HEK293 (cell line): ENCODE data around the gene TRPM2.

ENCODE experiments used
- GLIS2 ChIP-seq: fragments of 450-650 bp; formaldehyde crosslinking; IDR thresholded peaks from 2 replicates; pipeline ENCODE4 v1.5.1; 2016; ENCODE audit warnings: missing biosample characterization, missing genetic modification characterization
- HOXD13 ChIP-seq: sonication (generic); formaldehyde crosslinking; IDR thresholded peaks from 2 replicates; pipeline ENCODE4 v1.8.0; 2022; ENCODE audit warnings: missing genetic modification reagents, borderline replicate concordance
- KLF7 ChIP-seq: fragments of 450-650 bp; formaldehyde crosslinking; IDR thresholded peaks from 2 replicates; pipeline ENCODE4 v1.5.1; 2016; ENCODE audit warnings: missing biosample characterization, missing genetic modification characterization, borderline replicate concordance
- OVOL3 ChIP-seq: fragments of 450-650 bp; formaldehyde crosslinking; IDR thresholded peaks from 2 replicates; pipeline ENCODE4 v1.5.1; 2016; ENCODE audit warnings: missing biosample characterization, missing genetic modification characterization
- PRDM1 ChIP-seq: fragments of 450-650 bp; formaldehyde crosslinking; IDR thresholded peaks from 2 replicates; pipeline ENCODE4; 2016; ENCODE audit warnings: missing biosample characterization, missing genetic modification characterization
- SP2 ChIP-seq: fragments of 450-650 bp; formaldehyde crosslinking; IDR thresholded peaks from 2 replicates; pipeline ENCODE4 v1.5.1; 2016; ENCODE audit warnings: missing biosample characterization, missing genetic modification characterization
- SP7 ChIP-seq: fragments of 450-650 bp; formaldehyde crosslinking; IDR thresholded peaks from 2 replicates; pipeline ENCODE4 v1.5.1; 2016; ENCODE audit warnings: missing biosample characterization, missing genetic modification characterization
- ZBTB20 ChIP-seq: fragments of 450-650 bp; formaldehyde crosslinking; IDR thresholded peaks from 2 replicates; pipeline ENCODE4 v1.5.1; 2016; ENCODE audit warnings: missing biosample characterization, missing genetic modification characterization
- ZBTB21 ChIP-seq: fragments of 450-650 bp; formaldehyde crosslinking; IDR thresholded peaks from 2 replicates; pipeline ENCODE4 v1.5.1; 2017; ENCODE audit warnings: missing biosample characterization, missing genetic modification characterization
- ZBTB48 ChIP-seq: fragments of 450-650 bp; formaldehyde crosslinking; IDR thresholded peaks from 2 replicates; pipeline ENCODE4 v1.5.1; 2016; ENCODE audit warnings: missing biosample characterization, missing genetic modification characterization
- ZFP37 ChIP-seq: fragments of 450-650 bp; formaldehyde crosslinking; IDR thresholded peaks from 2 replicates; pipeline ENCODE4 v1.5.1; 2016; ENCODE audit warnings: missing biosample characterization, missing genetic modification characterization
- ZNF121 ChIP-seq: fragments of 450-650 bp; formaldehyde crosslinking; IDR thresholded peaks from 2 replicates; pipeline ENCODE4 v1.5.1; 2016; ENCODE audit warnings: missing biosample characterization, missing genetic modification characterization
- ZNF174 ChIP-seq: fragments of 450-650 bp; formaldehyde crosslinking; IDR thresholded peaks from 2 replicates; pipeline ENCODE4 v1.5.0; 2017; ENCODE audit warnings: missing biosample characterization, mild to moderate bottlenecking, missing genetic modification characterization
- ZNF2 ChIP-seq: fragments of 450-650 bp; formaldehyde crosslinking; IDR thresholded peaks from 2 replicates; pipeline ENCODE4 v1.5.1; 2016; ENCODE audit warnings: missing biosample characterization, missing genetic modification characterization
- ZNF214 ChIP-seq: fragments of 450-650 bp; formaldehyde crosslinking; IDR thresholded peaks from 2 replicates; pipeline ENCODE4 v1.5.1; 2017; ENCODE audit warnings: missing biosample characterization, mild to moderate bottlenecking, missing genetic modification characterization, borderline replicate concordance
- ZNF221 ChIP-seq: fragments of 450-650 bp; formaldehyde crosslinking; IDR thresholded peaks from 2 replicates; pipeline ENCODE4 v1.5.1; 2017; ENCODE audit warnings: missing biosample characterization, missing genetic modification characterization, borderline replicate concordance
- ZNF24 ChIP-seq: fragments of 450-650 bp; formaldehyde crosslinking; IDR thresholded peaks from 2 replicates; pipeline ENCODE4 v1.5.1; 2016; ENCODE audit warnings: missing biosample characterization, missing genetic modification characterization
- ZNF274 ChIP-seq, 2 experiments: fragments of 200-500 bp in 1 of 2; fragments of 450-650 bp in 1 of 2; sonication (Bioruptor generic) in 1 of 2; formaldehyde crosslinking in 1 of 2; IDR thresholded peaks; 2 replicates each; pipeline versions ENCODE4 v1.5.1 to v1.6.1; 2014 to 2016; ENCODE audit warnings: borderline replicate concordance in 1 of 2, inconsistent platforms in 1 of 2, low read length in 1 of 2, missing biosample characterization in 1 of 2, missing genetic modification characterization in 1 of 2
- ZNF423 ChIP-seq: fragments of 450-650 bp; formaldehyde crosslinking; IDR thresholded peaks from 2 replicates; pipeline ENCODE4 v1.5.1; 2016; ENCODE audit warnings: missing biosample characterization, missing genetic modification characterization
- ZNF433 ChIP-seq: fragments of 450-650 bp; formaldehyde crosslinking; IDR thresholded peaks from 2 replicates; pipeline ENCODE4 v1.5.1; 2016; ENCODE audit warnings: missing biosample characterization, missing genetic modification characterization, low read depth
- ZNF473 ChIP-seq: fragments of 450-650 bp; formaldehyde crosslinking; IDR thresholded peaks from 2 replicates; pipeline ENCODE4 v1.5.1; 2017; ENCODE audit warnings: missing biosample characterization, missing genetic modification characterization
- ZNF610 ChIP-seq: fragments of 450-650 bp; formaldehyde crosslinking; IDR thresholded peaks from 2 replicates; pipeline ENCODE4 v1.5.1; 2016; ENCODE audit warnings: missing biosample characterization, missing genetic modification characterization, borderline replicate concordance
- ZNF621 ChIP-seq: fragments of 450-650 bp; formaldehyde crosslinking; IDR thresholded peaks from 2 replicates; pipeline ENCODE4 v1.5.1; 2017; ENCODE audit warnings: missing biosample characterization, missing genetic modification characterization
- ZNF624 ChIP-seq: fragments of 450-650 bp; formaldehyde crosslinking; IDR thresholded peaks from 2 replicates; pipeline ENCODE4 v1.5.1; 2017; ENCODE audit warnings: missing biosample characterization, missing genetic modification characterization
- ZNF629 ChIP-seq: fragments of 450-650 bp; formaldehyde crosslinking; IDR thresholded peaks from 2 replicates; pipeline ENCODE4 v1.5.1; 2017; ENCODE audit warnings: missing biosample characterization, missing genetic modification characterization
- ZNF747 ChIP-seq: fragments of 450-650 bp; formaldehyde crosslinking; IDR thresholded peaks from 2 replicates; pipeline ENCODE4 v1.5.1; 2016; ENCODE audit warnings: missing biosample characterization, missing genetic modification characterization
- ZNF791 ChIP-seq: fragments of 450-650 bp; formaldehyde crosslinking; IDR thresholded peaks from 2 replicates; pipeline ENCODE4 v1.5.1; 2016; ENCODE audit warnings: missing biosample characterization, missing genetic modification characterization
- TF ChIP-seq, protein P1 (sequence below): fragments of 450-650 bp; formaldehyde crosslinking; IDR thresholded peaks from 2 replicates; pipeline ENCODE4 v1.5.1; 2016; ENCODE audit warnings: missing biosample characterization, missing genetic modification characterization
- TF ChIP-seq, protein P2 (sequence below): fragments of 450-650 bp; formaldehyde crosslinking; IDR thresholded peaks from 2 replicates; pipeline ENCODE4 v1.5.1; 2016; ENCODE audit warnings: missing biosample characterization, missing genetic modification characterization
- TF ChIP-seq, protein P3 (sequence below): fragments of 450-650 bp; formaldehyde crosslinking; IDR thresholded peaks from 2 replicates; pipeline ENCODE4 v1.5.1; 2016; ENCODE audit warnings: missing biosample characterization, missing genetic modification characterization
- TF ChIP-seq, protein P4 (sequence below): fragments of 450-650 bp; formaldehyde crosslinking; IDR thresholded peaks from 2 replicates; pipeline ENCODE4 v1.5.1; 2016; ENCODE audit warnings: missing biosample characterization, missing genetic modification characterization
- TF ChIP-seq, protein P5 (sequence below): fragments of 450-650 bp; formaldehyde crosslinking; IDR thresholded peaks from 2 replicates; pipeline ENCODE4 v1.5.1; 2017; ENCODE audit warnings: missing biosample characterization, missing genetic modification characterization

TRPM2 gene

DNA sequence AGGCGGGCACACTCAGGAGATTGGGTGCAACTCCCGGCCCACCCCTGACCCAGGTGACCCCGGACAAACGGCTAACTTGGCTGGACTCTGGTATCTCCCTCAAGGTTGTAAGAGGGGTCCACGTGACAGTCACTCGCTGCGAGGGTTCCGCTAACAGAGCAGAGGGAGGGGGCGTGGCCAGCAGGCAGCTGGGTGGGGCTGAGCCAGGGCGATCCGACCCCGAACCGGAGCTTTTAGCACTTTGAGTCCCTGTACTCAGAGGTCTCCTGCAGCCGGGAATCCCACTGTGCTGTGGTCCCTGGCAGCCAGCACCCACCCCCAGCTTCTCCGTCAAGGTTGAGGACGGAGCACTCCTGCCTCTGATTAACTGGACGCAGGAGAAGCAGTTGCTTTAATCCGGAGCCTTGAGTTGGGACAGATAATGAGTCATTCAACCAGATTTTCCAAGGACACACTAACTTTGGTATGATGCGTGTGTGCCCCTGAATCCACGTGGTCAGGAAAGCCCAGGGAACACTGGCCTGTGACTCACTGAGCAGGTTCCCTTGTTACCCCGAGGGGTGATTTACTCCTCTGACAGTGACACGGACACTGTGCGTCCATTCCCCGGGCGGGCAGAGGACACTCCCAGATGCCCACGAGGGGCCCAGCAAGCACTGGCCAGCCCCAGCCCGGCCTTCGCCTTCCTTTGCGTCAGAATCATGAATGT lies 16.8 kb downstream of the TRPM2 start (continued):
- TF ChIP-seq, protein P1, sequence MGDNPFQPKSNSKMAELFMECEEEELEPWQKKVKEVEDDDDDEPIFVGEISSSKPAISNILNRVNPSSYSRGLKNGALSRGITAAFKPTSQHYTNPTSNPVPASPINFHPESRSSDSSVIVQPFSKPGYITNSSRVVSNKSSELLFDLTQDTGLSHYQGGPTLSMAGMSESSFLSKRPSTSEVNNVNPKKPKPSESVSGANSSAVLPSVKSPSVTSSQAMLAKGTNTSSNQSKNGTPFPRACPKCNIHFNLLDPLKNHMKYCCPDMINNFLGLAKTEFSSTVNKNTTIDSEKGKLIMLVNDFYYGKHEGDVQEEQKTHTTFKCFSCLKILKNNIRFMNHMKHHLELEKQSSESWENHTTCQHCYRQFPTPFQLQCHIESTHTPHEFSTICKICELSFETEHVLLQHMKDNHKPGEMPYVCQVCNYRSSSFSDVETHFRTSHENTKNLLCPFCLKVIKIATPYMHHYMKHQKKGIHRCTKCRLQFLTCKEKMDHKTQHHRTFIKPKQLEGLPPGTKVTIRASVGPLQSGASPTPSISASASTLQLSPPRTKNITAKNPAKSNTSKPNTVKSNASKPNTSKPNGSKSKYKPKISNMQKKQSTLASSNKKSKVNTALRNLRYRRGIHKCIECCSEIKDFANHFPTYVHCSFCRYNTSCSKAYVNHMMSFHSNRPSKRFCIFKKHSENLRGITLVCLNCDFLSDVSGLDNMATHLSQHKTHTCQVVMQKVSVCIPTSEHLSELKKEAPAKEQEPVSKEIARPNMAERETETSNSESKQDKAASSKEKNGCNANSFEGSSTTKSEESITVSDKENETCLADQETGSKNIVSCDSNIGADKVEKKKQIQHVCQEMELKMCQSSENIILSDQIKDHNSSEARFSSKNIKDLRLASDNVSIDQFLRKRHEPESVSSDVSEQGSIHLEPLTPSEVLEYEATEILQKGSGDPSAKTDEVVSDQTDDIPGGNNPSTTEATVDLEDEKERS (tag by site-specific recombination) = no peak
- peak; percentile 25 for TF ChIP-seq SP2 (tag by site-specific recombination)
- no peak for TF ChIP-seq ZNF274 (IDR thresholded peaks at IDR 0.05; ENCODE audit: low read length)
- TF ChIP-seq ZNF274 (tag by site-specific recombination; IDR thresholded peaks at IDR 0.05; ENCODE audit: borderline replicate concordance) = no peak
- TF ChIP-seq GLIS2 (tag by site-specific recombination) = peak; percentile 45; the same call in 1 of the 2 replicates
- TF ChIP-seq ZBTB48 (tag by site-specific recombination) = peak; percentile 93
- TF ChIP-seq ZBTB20 (tag by site-specific recombination) = peak; percentile 19; the same call in 1 of the 2 replicates
- no peak for TF ChIP-seq ZNF174 (tag by site-specific recombination)
- TF ChIP-seq ZNF629 (tag by site-specific recombination) = peak; percentile 62
- no peak for TF ChIP-seq ZFP37 (tag by site-specific recombination)
- TF ChIP-seq, protein P2, sequence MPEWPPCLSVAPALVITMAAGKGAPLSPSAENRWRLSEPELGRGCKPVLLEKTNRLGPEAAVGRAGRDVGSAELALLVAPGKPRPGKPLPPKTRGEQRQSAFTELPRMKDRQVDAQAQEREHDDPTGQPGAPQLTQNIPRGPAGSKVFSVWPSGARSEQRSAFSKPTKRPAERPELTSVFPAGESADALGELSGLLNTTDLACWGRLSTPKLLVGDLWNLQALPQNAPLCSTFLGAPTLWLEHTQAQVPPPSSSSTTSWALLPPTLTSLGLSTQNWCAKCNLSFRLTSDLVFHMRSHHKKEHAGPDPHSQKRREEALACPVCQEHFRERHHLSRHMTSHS = no peak
- no peak for TF ChIP-seq ZNF2 (tag by site-specific recombination)
- TF ChIP-seq ZNF214 (tag by site-specific recombination) = no peak
- TF ChIP-seq OVOL3 (tag by site-specific recombination) = no peak
- peak; percentile 60 for TF ChIP-seq SP7 (tag by site-specific recombination)
- no peak for TF ChIP-seq ZNF624 (tag by site-specific recombination)
- TF ChIP-seq, protein P3, sequence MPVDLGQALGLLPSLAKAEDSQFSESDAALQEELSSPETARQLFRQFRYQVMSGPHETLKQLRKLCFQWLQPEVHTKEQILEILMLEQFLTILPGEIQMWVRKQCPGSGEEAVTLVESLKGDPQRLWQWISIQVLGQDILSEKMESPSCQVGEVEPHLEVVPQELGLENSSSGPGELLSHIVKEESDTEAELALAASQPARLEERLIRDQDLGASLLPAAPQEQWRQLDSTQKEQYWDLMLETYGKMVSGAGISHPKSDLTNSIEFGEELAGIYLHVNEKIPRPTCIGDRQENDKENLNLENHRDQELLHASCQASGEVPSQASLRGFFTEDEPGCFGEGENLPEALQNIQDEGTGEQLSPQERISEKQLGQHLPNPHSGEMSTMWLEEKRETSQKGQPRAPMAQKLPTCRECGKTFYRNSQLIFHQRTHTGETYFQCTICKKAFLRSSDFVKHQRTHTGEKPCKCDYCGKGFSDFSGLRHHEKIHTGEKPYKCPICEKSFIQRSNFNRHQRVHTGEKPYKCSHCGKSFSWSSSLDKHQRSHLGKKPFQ (tag by site-specific recombination) = no peak
- no peak for TF ChIP-seq ZNF433 (tag by site-specific recombination)
- TF ChIP-seq ZNF24 (tag by site-specific recombination) = no peak
- no peak for TF ChIP-seq KLF7 (tag by site-specific recombination)
- no peak for TF ChIP-seq ZNF121 (tag by site-specific recombination)
- TF ChIP-seq ZNF610 (tag by site-specific recombination) = no peak
- no peak for TF ChIP-seq ZNF791 (tag by site-specific recombination)
- TF ChIP-seq, protein P4, sequence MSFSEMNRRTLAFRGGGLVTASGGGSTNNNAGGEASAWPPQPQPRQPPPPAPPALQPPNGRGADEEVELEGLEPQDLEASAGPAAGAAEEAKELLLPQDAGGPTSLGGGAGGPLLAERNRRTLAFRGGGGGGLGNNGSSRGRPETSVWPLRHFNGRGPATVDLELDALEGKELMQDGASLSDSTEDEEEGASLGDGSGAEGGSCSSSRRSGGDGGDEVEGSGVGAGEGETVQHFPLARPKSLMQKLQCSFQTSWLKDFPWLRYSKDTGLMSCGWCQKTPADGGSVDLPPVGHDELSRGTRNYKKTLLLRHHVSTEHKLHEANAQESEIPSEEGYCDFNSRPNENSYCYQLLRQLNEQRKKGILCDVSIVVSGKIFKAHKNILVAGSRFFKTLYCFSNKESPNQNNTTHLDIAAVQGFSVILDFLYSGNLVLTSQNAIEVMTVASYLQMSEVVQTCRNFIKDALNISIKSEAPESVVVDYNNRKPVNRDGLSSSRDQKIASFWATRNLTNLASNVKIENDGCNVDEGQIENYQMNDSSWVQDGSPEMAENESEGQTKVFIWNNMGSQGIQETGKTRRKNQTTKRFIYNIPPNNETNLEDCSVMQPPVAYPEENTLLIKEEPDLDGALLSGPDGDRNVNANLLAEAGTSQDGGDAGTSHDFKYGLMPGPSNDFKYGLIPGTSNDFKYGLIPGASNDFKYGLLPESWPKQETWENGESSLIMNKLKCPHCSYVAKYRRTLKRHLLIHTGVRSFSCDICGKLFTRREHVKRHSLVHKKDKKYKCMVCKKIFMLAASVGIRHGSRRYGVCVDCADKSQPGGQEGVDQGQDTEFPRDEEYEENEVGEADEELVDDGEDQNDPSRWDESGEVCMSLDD = no peak
- TF ChIP-seq, protein P5, sequence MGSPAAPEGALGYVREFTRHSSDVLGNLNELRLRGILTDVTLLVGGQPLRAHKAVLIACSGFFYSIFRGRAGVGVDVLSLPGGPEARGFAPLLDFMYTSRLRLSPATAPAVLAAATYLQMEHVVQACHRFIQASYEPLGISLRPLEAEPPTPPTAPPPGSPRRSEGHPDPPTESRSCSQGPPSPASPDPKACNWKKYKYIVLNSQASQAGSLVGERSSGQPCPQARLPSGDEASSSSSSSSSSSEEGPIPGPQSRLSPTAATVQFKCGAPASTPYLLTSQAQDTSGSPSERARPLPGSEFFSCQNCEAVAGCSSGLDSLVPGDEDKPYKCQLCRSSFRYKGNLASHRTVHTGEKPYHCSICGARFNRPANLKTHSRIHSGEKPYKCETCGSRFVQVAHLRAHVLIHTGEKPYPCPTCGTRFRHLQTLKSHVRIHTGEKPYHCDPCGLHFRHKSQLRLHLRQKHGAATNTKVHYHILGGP (tag by site-specific recombination) = no peak
- TF ChIP-seq ZNF423 (tag by site-specific recombination) = no peak
- TF ChIP-seq HOXD13 (CRISPR knock-in tag) = no peak
- TF ChIP-seq PRDM1 (tag by site-specific recombination) = no peak
- no peak; the same call in 1 of the 2 replicates for TF ChIP-seq ZBTB21 (tag by site-specific recombination)
- TF ChIP-seq ZNF221 = no peak
- TF ChIP-seq ZNF473 (tag by site-specific recombination) = no peak
- no peak for TF ChIP-seq ZNF621 (tag by site-specific recombination)
- no peak for TF ChIP-seq ZNF747
